Nephron progenitor cell (in vitro differentiated cells): ENCODE measurements around the gene ZBTB9.
"Not testable (repeated sequence)": the region's sequence is repeated elsewhere in the genome, so short reads cannot be mapped to it uniquely, and the experiment has no call there.

ENCODE experiments used
- DNase-seq: peaks from one replicate; pipeline ENCODE4 v3.0.0; 2021
- H3K27ac Mint-ChIP-seq: 2 replicates; pipeline ENCODE4 v1.8.0; 2021; ENCODE audit warnings: mild to moderate bottlenecking, moderate library complexity, mixed read lengths
- H3K27me3 Mint-ChIP-seq: 2 replicates; pipeline ENCODE4 v1.8.0; 2021; ENCODE audit warnings: mild to moderate bottlenecking, low read depth, mixed read lengths; ENCODE audit not compliant: poor library complexity
- H3K36me3 Mint-ChIP-seq: 2 replicates; pipeline ENCODE4 v1.8.0; 2021; ENCODE audit warnings: low read depth, mixed read lengths
- H3K4me1 Mint-ChIP-seq: 2 replicates; pipeline ENCODE4 v1.8.0; 2021; ENCODE audit warnings: mixed read lengths
- H3K4me3 Mint-ChIP-seq: 2 replicates; pipeline ENCODE4 v1.8.0; 2021; ENCODE audit warnings: mild to moderate bottlenecking, moderate library complexity, mixed read lengths
- H3K9me3 Mint-ChIP-seq: 2 replicates; pipeline ENCODE4 v1.8.0; 2021; ENCODE audit warnings: mild to moderate bottlenecking, moderate library complexity, mixed read lengths
- CTCF ChIP-seq: fragments of 200-600 bp; sonication (generic); IDR thresholded peaks from 2 replicates; pipeline ENCODE4 v1.5.0; 2021; ENCODE audit warnings: antibody characterized with exemption

ZBTB9 gene

GRCh38 chr6:33459226-33459625, 4.8 kb downstream of the ZBTB9 start:
- Mint-ChIP-seq H3K4me1 (peaks cover 12% of the 10 kb centered on the region), H3K27ac (no peak overlapping the region)

GRCh38 chr6:33466075-33466735, 11.8 kb downstream of the ZBTB9 start:
- Mint-ChIP-seq H3K27ac (no peak overlapping the region), H3K4me1 (no peaks in the 10 kb centered on the region), H3K4me3 (no peak overlapping the region), H3K9me3 (peaks cover 12% of the 10 kb centered on the region), H3K27me3 (peaks cover 23% of the 10 kb centered on the region), H3K36me3 (no peaks in the 10 kb centered on the region)
- no peak for TF ChIP-seq CTCF
- DNase-seq = no peak

More at GRCh38 chr6:33459226-33459625, 4.8 kb downstream of the ZBTB9 start:
- H3K27me3 Mint-ChIP-seq = peaks cover 28% of the 10 kb centered on the region
- no peak for TF ChIP-seq CTCF
- no peak overlapping the region for H3K4me3 Mint-ChIP-seq
- no peak for DNase-seq
- peaks cover 29% of the 10 kb centered on the region for H3K36me3 Mint-ChIP-seq
- no peaks in the 10 kb centered on the region for H3K9me3 Mint-ChIP-seq

- H3K4me3 Mint-ChIP-seq = no peak overlapping the region
- TF ChIP-seq CTCF = no peak
- no peak overlapping the region for H3K27ac Mint-ChIP-seq
- H3K9me3 Mint-ChIP-seq = peaks cover 12% of the 10 kb centered on the region
- no peak for DNase-seq
- no peaks in the 10 kb centered on the region for H3K4me1 Mint-ChIP-seq
- no peaks in the 10 kb centered on the region for H3K36me3 Mint-ChIP-seq
- H3K27me3 Mint-ChIP-seq = peaks cover 19% of the 10 kb centered on the region
These were observed 12.7 kb downstream of the ZBTB9 start for GRCh38 chr6:33467091-33467490.

- no peak for TF ChIP-seq CTCF
- no peak overlapping the region for H3K4me3 Mint-ChIP-seq
- no peaks in the 10 kb centered on the region for H3K4me1 Mint-ChIP-seq
- peaks cover 8% of the 10 kb centered on the region for H3K27me3 Mint-ChIP-seq
- H3K27ac Mint-ChIP-seq = no peak overlapping the region
- DNase-seq = no peak
- peaks cover 12% of the 10 kb centered on the region for H3K9me3 Mint-ChIP-seq
- H3K36me3 Mint-ChIP-seq = no peaks in the 10 kb centered on the region
These were observed 15.3 kb downstream of the ZBTB9 start for GRCh38 chr6:33469661-33470060.

- H3K9me3 Mint-ChIP-seq = no peaks in the 10 kb centered on the region
- peaks cover 36% of the 10 kb centered on the region for H3K27me3 Mint-ChIP-seq
- no peak overlapping the region for H3K4me3 Mint-ChIP-seq
- H3K4me1 Mint-ChIP-seq = no peaks in the 10 kb centered on the region
- H3K27ac Mint-ChIP-seq = no peak overlapping the region
- H3K36me3 Mint-ChIP-seq = no peaks in the 10 kb centered on the region
- TF ChIP-seq CTCF = no peak
- DNase-seq = no peak
These were observed 23.5 kb downstream of the ZBTB9 start for GRCh38 chr6:33477864-33478263.

GRCh38 chr6:33481192-33481591, 26.8 kb downstream of the ZBTB9 start:
- Mint-ChIP-seq H3K4me3 (no peak overlapping the region), H3K9me3 (peaks cover 7% of the 10 kb centered on the region), H3K27ac (no peak overlapping the region), H3K27me3 (peaks cover 37% of the 10 kb centered on the region), H3K4me1 (no peaks in the 10 kb centered on the region), H3K36me3 (no peaks in the 10 kb centered on the region)
- DNase-seq = no peak
- TF ChIP-seq CTCF = no peak

- H3K27ac Mint-ChIP-seq, H3K4me3 Mint-ChIP-seq, DNase-seq, H3K36me3 Mint-ChIP-seq, H3K4me1 Mint-ChIP-seq: not testable (repeated sequence)
- peaks cover 41% of the 10 kb centered on the region for H3K27me3 Mint-ChIP-seq
- H3K9me3 Mint-ChIP-seq = peaks cover 13% of the 10 kb centered on the region
These were observed 28.2 kb downstream of the ZBTB9 start for GRCh38 chr6:33482620-33483019.
